Stomach (tissue), 9 donors: ENCODE data around the gene MYOCOS. TPM values are rescaled to one million over a fixed set of nuclear protein-coding genes. Genes with fewer than 3 reads are reported as not detected.

ENCODE experiments used
- DNase-seq, 2 donors: peaks; one replicate each; pipeline versions ENCODE4 v3.0.0 to v3.0.0-alpha.2; 2013 to 2019
- H3K27ac ChIP-seq, 5 donors: fragments of 200-600 bp in 4 of 5; sonication (generic) in 4 of 5; one replicate each; pipeline ENCODE4 v1.5.1; 2013 to 2019; ENCODE audit warnings: mild to moderate bottlenecking in 1 of 5, moderate library complexity in 1 of 5
- H3K27me3 ChIP-seq, 3 donors: fragments of 200-600 bp; sonication (generic); one replicate each; pipeline ENCODE4 v1.5.1; 2017 to 2019; ENCODE audit warnings: mixed run types in 1 of 3
- H3K36me3 ChIP-seq, 4 donors: fragments of 200-600 bp; sonication (generic); 1 replicate in 3 of 4; 2 replicates in 1 of 4; pipeline ENCODE4 v1.5.1; 2016 to 2019
- H3K4me1 ChIP-seq, 4 donors: fragments of 200-600 bp; sonication (generic); one replicate each; pipeline ENCODE4 v1.5.1; 2016 to 2019
- H3K4me3 ChIP-seq, 4 donors: fragments of 200-600 bp; sonication (generic) in 3 of 4; one replicate each; pipeline ENCODE4 v1.5.1; 2016 to 2019; ENCODE audit warnings: mild to moderate bottlenecking in 1 of 4
- H3K9me3 ChIP-seq, 4 donors: fragments of 200-600 bp; sonication (generic); one replicate each; pipeline ENCODE4 v1.5.1; 2016 to 2019
- CTCF ChIP-seq, 7 experiments: fragments of 450-650 bp in 4 of 7; fragments of 200-600 bp in 3 of 7; sonication (generic) in 3 of 7; IDR thresholded peaks; one replicate each; pipeline ENCODE4 v1.5.1; 2016 to 2019; ENCODE audit warnings: antibody characterized with exemption in 7 of 7, control low read depth in 2 of 7, mild to moderate bottlenecking in 1 of 7
- EP300 ChIP-seq: sonication (generic); formaldehyde crosslinking; IDR thresholded peaks from one replicate; pipeline ENCODE4 v1.6.1; 2017; ENCODE audit warnings: antibody characterized with exemption
- POLR2A ChIP-seq, 4 donors: fragments of 450-650 bp; IDR thresholded peaks; one replicate each; pipeline ENCODE4 v1.6.1; 2016; ENCODE audit warnings: antibody characterized with exemption in 4 of 4, control low read depth in 2 of 4, mild to moderate bottlenecking in 1 of 4, moderate library complexity in 1 of 4
- POLR2AphosphoS5 ChIP-seq, 3 donors: sonication (generic); formaldehyde crosslinking; IDR thresholded peaks; one replicate each; pipeline ENCODE4 v1.6.1; 2016; ENCODE audit warnings: antibody characterized with exemption in 3 of 3
- WGBS, 5 donors: extraction: QIAGEN DNeasy Blood & Tissue Kit in 3 of 5; methylation state at CpG; one replicate each; pipeline versions ENCODE4 v1.1.5 to v1.1.7; 2013 to 2018; 5-methylcytosine and 5-hydroxymethylcytosine counted together
- intact Hi-C: fragments of 100-400 bp; cut with DNase I; formaldehyde crosslinking; loops from one replicate; pipeline ENCODE4 v1.15.1; 2023; ENCODE audit warnings: low total_unique reads
- polyA plus RNA-seq, 3 donors: library from polyadenylated mRNA; stranded (reverse); fragments of 200-250 nt; gene quantifications; one replicate each; pipeline ENCODE4 v1.2.3, GENCODE V29; 2013
- total RNA-seq, 5 donors: library from RNA; depleted of rRNA; stranded (reverse); fragments of >200 nt; gene quantifications; one replicate each; pipeline versions ENCODE4 v1.1.0 to v1.2.3, GENCODE V29; 2014 to 2016
- donor health status: healthy with polysubstance abuse.
- donor health status: Bipolar disorder and iron deficiency.
- donor health status: healthy.

Gene MYOCOS
- total and polyA plus RNA-seq, 8 donors, result not detected

- Histone ChIP-seq H3K36me3 (no peaks in the 10 kb centered on the region), H3K4me1 (no peaks in the 10 kb centered on the region), H3K27me3 (no peaks in the 10 kb centered on the region), H3K4me3 (no peak overlapping the region), H3K27ac (no peak overlapping the region), H3K9me3 (no peaks in the 10 kb centered on the region)
- intact Hi-C loops, result no loop called here
- TF ChIP-seq CTCF (IDR thresholded peaks at IDR 0.05), result no peak
- no peak for TF ChIP-seq EP300
- no peak for TF ChIP-seq POLR2AphosphoS5 (IDR thresholded peaks at IDR 0.05)
- TF ChIP-seq POLR2A (IDR thresholded peaks at IDR 0.05), result no peak
- no peak for DNase-seq
- WGBS, 5 donors, result 74 to 89% (median 83%) methylated on average over 5 of the region's 5 CpGs
Measured at GRCh38 chr1:171627020-171627419, 5.0 kb downstream of the MYOCOS start.

- DNase-seq, result no peak
- Histone ChIP-seq H3K27me3 (no peaks in the 10 kb centered on the region), H3K9me3 (no peaks in the 10 kb centered on the region), H3K4me3 (no peak overlapping the region), H3K27ac (no peak overlapping the region), H3K4me1 (no peaks in the 10 kb centered on the region), H3K36me3 (no peaks in the 10 kb centered on the region)
- intact Hi-C loops, result no loop called here
- WGBS, 5 donors, result 72 to 85% (median 78%) methylated on average over 2 of the region's 2 CpGs
- no peak for TF ChIP-seq POLR2A (IDR thresholded peaks at IDR 0.05)
Measured at GRCh38 chr1:171628225-171628624, 6.2 kb downstream of the MYOCOS start.

- H3K27ac ChIP-seq, result no peak overlapping the region
- no peaks in the 10 kb centered on the region for H3K27me3 ChIP-seq
- H3K4me1 ChIP-seq, result no peaks in the 10 kb centered on the region
- intact Hi-C loops, result no loop called here
- peaks cover 0 to 10% (median 0%) of the 10 kb centered on the region in 4 donors for H3K36me3 ChIP-seq
- 72 to 91% (median 85%) methylated on average over 2 of the region's 2 CpGs for WGBS, 5 donors
- no peaks in the 10 kb centered on the region for H3K9me3 ChIP-seq
- TF ChIP-seq EP300, result no peak
- no peak for TF ChIP-seq CTCF (IDR thresholded peaks at IDR 0.05)
- no peak for DNase-seq
- no peak overlapping the region for H3K4me3 ChIP-seq
Measured at GRCh38 chr1:171635661-171636060, 13.6 kb downstream of the MYOCOS start.

DNA sequence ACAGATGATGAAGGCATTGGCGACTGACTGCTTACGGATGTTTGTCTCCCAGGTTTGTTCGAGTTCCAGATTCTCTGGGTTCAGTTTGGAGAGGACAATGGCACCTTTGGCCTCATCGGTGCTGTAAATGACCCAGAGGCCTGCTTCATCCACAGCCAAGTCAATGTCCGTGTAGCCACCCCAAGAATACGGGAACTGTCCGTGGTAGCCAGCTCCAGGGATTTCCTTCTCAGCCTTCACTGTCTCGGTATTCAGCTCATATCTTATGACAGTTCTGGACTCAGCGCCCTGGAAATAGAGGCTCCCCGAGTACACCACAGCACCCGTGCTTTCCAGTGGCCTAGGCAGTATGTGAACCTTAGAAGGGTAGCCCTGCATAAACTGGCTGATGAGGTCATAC, 14.1 kb downstream of the MYOCOS start:
- intact Hi-C loops, result no loop called here
- H3K27ac ChIP-seq, result no peak overlapping the region
- H3K4me1 ChIP-seq, result no peaks in the 10 kb centered on the region
- 70 to 82% (median 78%) methylated on average over 11 of the region's 11 CpGs for WGBS, 5 donors
- TF ChIP-seq POLR2AphosphoS5 (IDR thresholded peaks at IDR 0.05) (no peak), POLR2A (IDR thresholded peaks at IDR 0.05) (no peak), CTCF (IDR thresholded peaks at IDR 0.05) (no peak), EP300 (no peak)
- H3K9me3 ChIP-seq, result no peaks in the 10 kb centered on the region
- no peak overlapping the region for H3K4me3 ChIP-seq
- H3K27me3 ChIP-seq, result no peaks in the 10 kb centered on the region
- H3K36me3 ChIP-seq, result peaks cover 0 to 10% (median 0%) of the 10 kb centered on the region in 4 donors
- DNase-seq, result no peak

GRCh38 chr1:171637928-171638576, 16.0 kb downstream of the MYOCOS start:
- TF ChIP-seq POLR2A (IDR thresholded peaks at IDR 0.05), result no peak
- TF ChIP-seq EP300, result no peak
- TF ChIP-seq POLR2AphosphoS5 (IDR thresholded peaks at IDR 0.05), result no peak
- no peak for TF ChIP-seq CTCF (IDR thresholded peaks at IDR 0.05)
- intact Hi-C loops, result no loop called here
- Histone ChIP-seq H3K27me3 (no peaks in the 10 kb centered on the region), H3K27ac (no peak overlapping the region), H3K36me3 (peaks cover 0 to 10% (median 0%) of the 10 kb centered on the region in 4 donors), H3K9me3 (no peaks in the 10 kb centered on the region), H3K4me3 (no peak overlapping the region), H3K4me1 (no peaks in the 10 kb centered on the region)
- no peak for DNase-seq
- 61 to 76% (median 69%) methylated on average over 4 of the region's 4 CpGs for WGBS, 5 donors
